ENCODE results near the gene SH3BP4.

The SH3BP4 gene

GRCh38 chr2:234981197-234982095 lies 29.6 kb downstream of the SH3BP4 start:
- TF ChIP-seq CTCF (conservative IDR thresholded peaks at IDR 0.05) = no peak

DNA sequence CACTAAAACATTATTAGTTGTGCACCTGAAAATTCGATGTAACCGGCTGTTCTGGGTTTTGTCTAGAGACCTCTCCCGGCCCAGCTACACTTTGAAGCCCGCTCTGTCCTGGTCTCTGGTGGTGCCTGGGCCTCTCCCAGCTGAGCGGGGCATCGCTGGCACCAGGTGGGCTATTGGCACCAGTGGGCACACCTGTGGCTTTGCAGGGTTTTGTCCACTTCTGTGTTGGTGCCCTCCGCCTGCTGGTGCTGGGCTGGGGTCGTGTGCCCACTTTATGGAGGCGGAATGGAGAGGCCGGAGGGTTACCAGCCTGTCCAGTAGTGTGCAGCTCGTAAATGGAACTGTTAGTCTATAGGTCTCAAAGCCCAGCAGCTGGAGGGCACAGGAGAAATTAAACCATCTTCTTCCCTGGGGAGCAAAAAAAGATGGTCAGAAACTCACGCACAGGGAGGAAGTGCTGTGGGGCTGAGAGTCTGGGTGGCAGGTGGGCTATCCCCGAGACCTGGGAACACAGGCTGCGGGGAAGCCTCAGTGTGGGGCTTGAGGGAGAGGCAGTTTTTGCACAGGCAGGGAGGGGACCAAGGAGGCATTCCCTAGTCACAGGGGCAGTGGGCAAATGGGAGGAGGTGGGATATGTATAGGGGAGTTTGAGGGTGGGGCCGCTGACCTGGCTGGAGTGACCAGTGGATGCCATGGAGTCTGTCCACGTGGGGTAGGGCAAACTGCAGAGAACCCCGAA lies 30.4 kb downstream of the SH3BP4 start:
- H3K27ac ChIP-seq = peak overlapping the region; percentile 71
- TF ChIP-seq CTCF (conservative IDR thresholded peaks at IDR 0.05) = no peak

More at GRCh38 chr2:234981197-234982095, 29.6 kb downstream of the SH3BP4 start:
- H3K27ac ChIP-seq = peak overlapping the region; percentile 71

DNA sequence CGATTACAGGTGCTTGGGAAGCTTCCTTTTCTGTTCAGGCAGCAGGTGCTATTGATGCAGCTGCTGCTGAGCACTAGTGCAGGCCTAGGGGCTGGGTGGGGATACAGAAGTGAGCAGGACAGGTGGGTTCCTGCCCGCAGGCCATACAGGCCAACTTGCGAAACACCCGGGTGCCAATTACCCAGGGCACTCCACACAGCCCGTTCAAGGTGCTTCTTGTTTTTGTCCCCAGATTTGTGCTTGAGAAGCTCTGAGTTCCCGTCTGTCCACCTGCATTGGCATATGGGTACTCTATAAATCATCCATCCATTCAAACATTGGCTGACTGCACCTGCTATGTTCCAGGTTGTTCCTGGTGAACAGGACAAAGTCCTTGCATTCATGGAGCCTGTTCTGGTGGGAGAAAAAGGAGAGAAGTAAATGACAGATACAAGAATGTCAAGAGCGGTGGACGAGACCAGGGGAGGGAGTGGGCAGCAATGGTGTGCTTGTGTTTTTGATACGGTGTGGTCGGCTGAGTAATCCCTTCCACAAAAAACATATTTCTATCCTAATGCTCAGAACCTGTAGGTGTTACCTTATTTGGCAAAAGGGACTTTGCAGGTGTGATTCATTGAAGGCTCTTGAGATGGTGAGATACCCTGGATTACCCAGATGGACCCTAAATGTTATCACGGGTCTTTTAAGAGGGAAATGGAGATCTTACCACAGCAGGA lies 31.4 kb downstream of the SH3BP4 start:
- H3K27ac ChIP-seq = no peak overlapping the region; the same call in 1 of the 2 replicates
- no peak for TF ChIP-seq CTCF (conservative IDR thresholded peaks at IDR 0.05)

DNA sequence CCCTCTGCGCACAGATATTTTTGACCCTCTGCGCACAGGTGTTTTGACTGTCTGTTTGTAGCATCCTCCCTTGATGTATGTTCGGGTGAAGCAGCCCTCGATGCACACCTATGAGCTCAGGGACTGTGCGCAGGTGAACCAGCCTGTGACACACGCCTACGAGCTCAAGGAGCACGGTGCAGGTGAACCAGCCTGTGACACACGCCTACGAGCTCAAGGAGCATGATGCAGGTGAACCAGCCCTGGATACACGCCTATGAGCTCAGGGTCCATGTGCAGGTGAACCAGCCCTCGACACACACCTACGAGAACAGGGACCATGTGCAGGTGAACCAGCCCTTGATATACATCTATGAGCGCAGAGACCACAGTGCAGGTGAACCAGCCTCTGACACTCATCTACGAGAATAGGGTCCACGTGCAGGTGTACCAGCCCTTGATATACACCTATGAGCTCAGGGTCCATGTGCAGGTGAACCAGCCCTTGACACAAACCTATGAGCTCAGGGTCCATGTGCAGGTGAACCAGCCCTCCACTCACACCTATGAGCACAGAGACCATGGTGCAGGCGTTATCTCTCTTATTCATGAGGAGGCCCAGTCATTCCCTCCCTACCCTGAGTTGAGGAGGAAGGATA lies 33.9 kb downstream of the SH3BP4 start:
- no peak for TF ChIP-seq CTCF (conservative IDR thresholded peaks at IDR 0.05)
- no peak overlapping the region for H3K27ac ChIP-seq

- TF ChIP-seq CTCF (conservative IDR thresholded peaks at IDR 0.05) = no peak
- H3K27ac ChIP-seq = no peak overlapping the region
Observed at GRCh38 chr2:234986390-234986789, 34.6 kb downstream of the SH3BP4 start.

- no peak for TF ChIP-seq CTCF (conservative IDR thresholded peaks at IDR 0.05)
- no peak overlapping the region for H3K27ac ChIP-seq
Observed at GRCh38 chr2:234986876-234987720, 35.3 kb downstream of the SH3BP4 start.

Data from VCaP (cell line).